CD4-positive, alpha-beta memory T cell (primary cell): ENCODE results near the gene EFCAB9. TPM values are rescaled to one million over a fixed set of nuclear protein-coding genes. Genes with fewer than 3 reads are reported as not detected.

Source experiments
- CTCF ChIA-PET: fragments of 350-600 bp; sonication (Branson Sonifier 250); formaldehyde crosslinking; loops from one replicate; lab custom pipeline; 2021; ENCODE audit warnings: inconsistent platforms; ENCODE audit not compliant: partially characterized antibody; lab: Charles Lee
- POLR2A ChIA-PET: fragments of 350-600 bp; sonication (Branson Sonifier 250); formaldehyde crosslinking; loops from one replicate; lab custom pipeline; 2021; ENCODE audit not compliant: partially characterized antibody; lab: Charles Lee
- DNase-seq, 5 donors: peaks; one replicate each; pipeline versions ENCODE4 v3.0.0 to v3.0.0-alpha.2; 2020 to 2022; ENCODE audit warnings: mixed read lengths in 1 of 5
- H3K27ac ChIP-seq: one replicate; pipeline ENCODE4 v1.7.0; 2013; ENCODE audit warnings: low read depth, low read length
- H3K27me3 ChIP-seq: 2 replicates; pipeline ENCODE4 v1.7.0; 2013; ENCODE audit warnings: mild to moderate bottlenecking, low read length, moderate library complexity; ENCODE audit not compliant: insufficient read depth
- H3K36me3 ChIP-seq: 2 replicates; pipeline ENCODE4 v1.7.0; 2013; ENCODE audit warnings: mild to moderate bottlenecking, low read length, moderate library complexity; ENCODE audit not compliant: insufficient read depth
- H3K4me1 ChIP-seq: 2 replicates; pipeline ENCODE4 v1.7.0; 2013; ENCODE audit warnings: mild to moderate bottlenecking, low read length, moderate library complexity; ENCODE audit not compliant: insufficient read depth
- H3K4me3 ChIP-seq, 2 donors: one replicate each; pipeline ENCODE4 v1.7.0; 2013; ENCODE audit warnings: low read length in 2 of 2, mild to moderate bottlenecking in 1 of 2
- H3K9me3 ChIP-seq, 2 donors: one replicate each; pipeline ENCODE4 v1.7.0; 2013; ENCODE audit warnings: low read length in 2 of 2, control low read depth in 1 of 2; ENCODE audit not compliant: control insufficient read depth in 1 of 2
- H3K27ac Mint-ChIP-seq, 7 donors: one replicate each; pipeline ENCODE4 v1.8.0; 2020 to 2021; ENCODE audit warnings: mixed read lengths in 7 of 7, mild to moderate bottlenecking in 6 of 7, inconsistent platforms in 3 of 7, moderate library complexity in 3 of 7
- H3K27me3 Mint-ChIP-seq, 2 donors: one replicate each; pipeline ENCODE4 v1.8.0; 2020 to 2021; ENCODE audit warnings: mixed read lengths in 2 of 2
- H3K36me3 Mint-ChIP-seq, 2 donors: one replicate each; pipeline ENCODE4 v1.8.0; 2020 to 2021; ENCODE audit warnings: mixed read lengths in 2 of 2, inconsistent platforms in 1 of 2, mild to moderate bottlenecking in 1 of 2
- H3K4me1 Mint-ChIP-seq, 4 donors: one replicate each; pipeline ENCODE4 v1.8.0; 2020 to 2021; ENCODE audit warnings: mixed read lengths in 4 of 4, mild to moderate bottlenecking in 1 of 4
- H3K4me3 Mint-ChIP-seq, 8 donors: one replicate each; pipeline ENCODE4 v1.8.0; 2020 to 2021; ENCODE audit warnings: mixed read lengths in 8 of 8, mild to moderate bottlenecking in 7 of 8, moderate library complexity in 6 of 8, inconsistent platforms in 3 of 8
- H3K9me3 Mint-ChIP-seq, 8 donors: one replicate each; pipeline ENCODE4 v1.8.0; 2020 to 2021; ENCODE audit warnings: mixed read lengths in 8 of 8, mild to moderate bottlenecking in 5 of 8, inconsistent platforms in 3 of 8, moderate library complexity in 1 of 8
- intact Hi-C: fragments of 100-400 bp; cut with micrococcal nuclease; formaldehyde crosslinking; loops from one replicate; pipeline ENCODE4 v1.15.1; 2023
- polyA plus RNA-seq, 2 donors: library from polyadenylated mRNA; unstranded; fragments of 300-500 nt; fragmentation: Illumina TruSeq; gene quantifications; one replicate each; pipeline ENCODE4 v1.2.3, GENCODE V29; 2021
- total RNA-seq, 2 experiments: library from RNA; stranded (reverse); gene quantifications; one replicate each; pipeline ENCODE4 v1.2.3, GENCODE V29; 2021

The EFCAB9 gene
- total and polyA plus RNA-seq, 4 experiments from 2014 or later = not detected

GRCh38 chr5:172185096-172185461, 8.9 kb upstream of the EFCAB9 start:
- Histone ChIP-seq H3K27ac (peak overlapping the region; percentile 94), H3K9me3 (no peaks in the 10 kb centered on the region), H3K36me3 (no peaks in the 10 kb centered on the region), H3K4me3 (peak overlapping the region; percentile 94 to 96), H3K4me1 (peaks cover 57% of the 10 kb centered on the region), H3K27me3 (no peaks in the 10 kb centered on the region)
- peaks cover 18 to 75% (median 39%) of the 10 kb centered on the region in 4 donors for H3K4me1 Mint-ChIP-seq
- DNase-seq = peak; percentile 38 to 67 (median 45)
- intact Hi-C loops = loop anchor here (5.0 kb wide), 2 partner anchors 587 to 798 kb away; partner anchors contain the start of genes DUSP1 and NPM1
- H3K4me3 Mint-ChIP-seq = peak overlapping the region; percentile 98 to 100 (median 99)
- POLR2A ChIA-PET = interaction anchor here (0.9 to 18.6 kb wide), 9 partner anchors 10 to 586 kb away, joined by 4 to 878 read pairs (median 25); partner anchors contain the start of gene FBXW11
- H3K27me3 Mint-ChIP-seq = no peaks in the 10 kb centered on the region
- H3K27ac Mint-ChIP-seq = peak overlapping the region; percentile 97 to 100 (median 99)
- H3K36me3 Mint-ChIP-seq = peaks cover 20 to 55% of the 10 kb centered on the region in 2 donors
- CTCF ChIA-PET = interaction anchor here (1.3 to 14.7 kb wide), 6 partner anchors 19 to 83 kb away, joined by 3 to 429 read pairs (median 106); no protein-coding TSS in a partner anchor
- no peaks in the 10 kb centered on the region for H3K9me3 Mint-ChIP-seq

DNA sequence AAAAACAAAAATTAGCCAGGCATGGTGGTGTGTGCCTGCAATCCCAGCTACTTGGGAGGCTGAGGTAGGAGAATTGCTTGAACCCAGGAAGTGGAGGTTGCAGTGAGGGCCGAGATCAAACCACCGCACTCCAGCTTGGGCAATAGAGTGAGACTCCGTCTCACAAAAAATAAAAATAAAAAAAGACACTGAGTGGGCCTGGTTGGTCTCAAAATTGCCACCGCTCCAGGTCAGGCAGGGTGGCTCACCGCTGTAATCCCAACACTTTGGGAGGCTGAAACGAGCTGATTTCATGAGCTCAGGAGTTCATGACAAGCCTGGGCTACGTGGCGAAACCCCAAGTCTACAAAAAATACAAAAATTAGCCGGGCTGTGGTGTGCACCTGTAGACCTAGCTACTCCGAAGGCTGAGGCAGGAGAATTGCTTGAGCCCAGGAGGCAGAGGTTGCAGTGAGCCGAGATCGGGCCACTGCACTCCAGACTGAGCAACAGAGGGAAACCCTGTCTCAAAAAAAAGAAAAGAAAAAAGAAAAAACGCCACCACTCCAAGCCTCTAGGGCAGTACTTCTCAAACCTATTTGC, 7.8 kb upstream of the EFCAB9 start:
- H3K36me3 Mint-ChIP-seq = peaks cover 15 to 50% of the 10 kb centered on the region in 2 donors
- POLR2A ChIA-PET = interaction anchor here (0.7 to 18.6 kb wide), 21 partner anchors 11 to 799 kb away, joined by 3 to 878 read pairs (median 7); partner anchors contain the start of genes DUSP1, FBXW11, NPM1 and UBTD2
- peak in 1 of 5 donors; percentile 46 for DNase-seq
- H3K27ac Mint-ChIP-seq = peak overlapping the region; percentile 97 to 100 (median 99)
- no peaks in the 10 kb centered on the region for H3K9me3 Mint-ChIP-seq
- Histone ChIP-seq H3K27ac (peak overlapping the region; percentile 94), H3K27me3 (no peaks in the 10 kb centered on the region), H3K9me3 (no peaks in the 10 kb centered on the region), H3K36me3 (no peaks in the 10 kb centered on the region), H3K4me3 (peak overlapping the region; percentile 94 to 96), H3K4me1 (peaks cover 45% of the 10 kb centered on the region)
- intact Hi-C loops = loop anchor here (2.0 to 5.0 kb wide), 3 partner anchors 35 to 799 kb away; partner anchors contain the start of genes DUSP1 and NPM1
- CTCF ChIA-PET = interaction anchor here (1.0 to 14.7 kb wide), 12 partner anchors 8 to 275 kb away, joined by 3 to 429 read pairs (median 6); partner anchors contain the start of gene UBTD2
- peak overlapping the region; percentile 98 to 100 (median 99) for H3K4me3 Mint-ChIP-seq
- peaks cover 12 to 64% (median 30%) of the 10 kb centered on the region in 4 donors for H3K4me1 Mint-ChIP-seq
- no peaks in the 10 kb centered on the region for H3K27me3 Mint-ChIP-seq

DNA sequence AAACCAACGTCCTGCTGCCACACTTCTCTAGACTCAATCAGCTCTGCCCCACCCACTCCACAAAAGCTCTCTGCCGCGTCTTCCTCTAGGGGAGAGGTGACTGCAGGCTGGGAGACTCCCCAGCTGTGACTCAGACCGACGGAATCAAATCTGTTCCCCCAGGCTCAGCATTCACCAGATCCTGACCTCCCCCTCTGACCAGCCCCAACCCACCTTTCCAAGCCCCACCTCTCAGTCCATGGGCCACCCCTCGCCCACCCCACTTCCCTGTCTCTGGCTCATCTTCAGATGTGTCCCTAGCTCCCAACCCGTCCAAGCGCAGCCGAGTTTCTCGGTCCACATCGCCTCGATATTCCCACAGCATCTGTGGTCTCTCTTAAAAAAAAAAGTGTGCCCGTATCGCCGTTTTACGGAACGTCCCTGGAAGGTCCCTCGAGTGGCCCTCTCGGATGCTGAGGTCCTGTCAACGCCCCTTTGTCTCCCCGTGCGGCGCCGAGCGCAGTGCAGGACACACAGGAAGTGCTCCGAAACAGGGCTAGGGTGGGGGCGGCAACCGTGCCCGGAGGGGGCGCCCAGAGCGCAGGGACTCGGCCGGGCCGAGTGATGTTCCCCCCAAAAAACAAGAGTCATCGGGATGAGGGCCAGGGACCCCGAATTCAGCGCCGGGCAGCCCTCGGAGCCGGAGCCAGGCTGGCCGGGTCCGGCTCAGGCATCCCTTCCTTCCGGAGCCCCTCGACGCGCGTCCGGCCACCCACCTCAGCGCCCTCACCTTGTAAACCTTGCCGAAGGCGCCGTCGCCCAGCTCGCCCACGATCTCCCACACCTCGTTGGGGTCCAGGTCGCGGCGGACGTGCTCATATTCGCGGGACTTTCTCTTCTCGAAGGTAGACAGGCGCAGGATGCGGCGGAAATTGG, 6.6 kb upstream of the EFCAB9 start:
- Histone ChIP-seq H3K36me3 (no peaks in the 10 kb centered on the region), H3K9me3 (no peaks in the 10 kb centered on the region), H3K4me3 (peak overlapping the region; percentile 94 to 96), H3K27ac (peak overlapping the region; percentile 94), H3K4me1 (peaks cover 34% of the 10 kb centered on the region), H3K27me3 (no peaks in the 10 kb centered on the region)
- H3K27me3 Mint-ChIP-seq = no peaks in the 10 kb centered on the region
- POLR2A ChIA-PET = interaction anchor here (0.7 to 18.6 kb wide), 25 partner anchors 12 to 800 kb away, joined by 3 to 878 read pairs (median 7); partner anchors contain the start of genes DUSP1, FBXW11, NPM1 and UBTD2
- H3K36me3 Mint-ChIP-seq = peaks cover 15 to 45% of the 10 kb centered on the region in 2 donors
- intact Hi-C loops = loop anchor here (1.0 to 5.0 kb wide), 12 partner anchors 8 to 800 kb away; partner anchors contain the start of genes DUSP1, FBXW11 and NPM1
- DNase-seq = peak; percentile 65 to 93 (median 69)
- peak overlapping the region; percentile 97 to 100 (median 99) for H3K27ac Mint-ChIP-seq
- peaks cover 12 to 55% (median 27%) of the 10 kb centered on the region in 4 donors for H3K4me1 Mint-ChIP-seq
- peak overlapping the region; percentile 98 to 100 (median 99) for H3K4me3 Mint-ChIP-seq
- H3K9me3 Mint-ChIP-seq = no peaks in the 10 kb centered on the region
- CTCF ChIA-PET = interaction anchor here (0.6 to 14.7 kb wide), 21 partner anchors 8 to 276 kb away, joined by 3 to 429 read pairs (median 12); partner anchors contain the start of genes FBXW11 and UBTD2

DNA sequence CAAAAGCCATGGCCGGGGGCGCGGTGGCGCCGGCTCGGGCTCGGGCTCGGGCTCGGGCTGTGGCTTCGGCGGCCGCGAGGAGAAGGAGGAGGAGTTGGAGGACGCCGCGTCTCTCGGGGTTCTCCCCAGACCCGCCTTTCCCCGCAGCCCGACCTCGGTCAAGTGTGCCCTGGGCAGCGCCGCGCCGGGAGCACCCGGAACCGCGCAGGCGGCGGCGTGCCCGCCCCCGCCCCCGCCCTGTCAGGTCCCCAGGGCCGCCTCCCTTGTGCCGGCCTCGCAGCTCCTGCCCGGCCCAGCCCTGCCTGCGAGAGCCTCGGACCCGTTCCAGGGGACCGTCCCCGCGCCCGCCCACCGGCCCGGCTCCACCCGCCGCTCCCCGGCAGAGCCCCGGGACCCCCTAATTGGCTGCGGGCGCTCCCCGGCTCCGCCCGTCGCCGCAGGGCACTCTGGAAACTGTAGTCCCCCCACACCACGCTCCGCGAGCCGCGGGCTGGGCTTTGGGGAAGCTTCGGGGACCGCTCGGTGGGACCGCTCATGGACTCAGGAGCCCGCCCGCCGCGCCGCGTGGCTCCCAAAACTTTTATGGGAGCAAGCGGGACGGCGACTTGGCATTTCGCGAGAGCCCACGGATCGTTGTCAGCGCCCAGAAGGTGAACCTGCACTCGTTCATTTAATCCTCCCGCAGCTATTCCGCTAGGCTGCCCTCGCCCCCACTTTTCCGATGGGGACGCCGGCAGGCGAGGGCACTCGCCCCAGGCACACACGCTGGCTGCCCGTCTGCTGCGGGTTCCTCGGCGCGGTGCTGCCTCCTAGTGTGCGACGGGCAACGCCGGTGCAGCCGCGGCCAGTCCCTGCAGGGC, 5.7 kb upstream of the EFCAB9 start, which contains the start of gene STK10:
TSS of gene STK10 (minus strand) at position 192 of the 860 bp plus-strand sequence. CDS start at position 10, 182 bp downstream.
- Histone ChIP-seq H3K4me1 (peaks cover 25% of the 10 kb centered on the region), H3K4me3 (peak within 1 kb of the TSS; percentile 94 to 96), H3K27me3 (no peaks in the 10 kb centered on the region), H3K9me3 (no peaks in the 10 kb centered on the region), H3K27ac (peak within 1 kb of the TSS; percentile 94), H3K36me3 (no peaks in the 10 kb centered on the region)
- POLR2A ChIA-PET = interaction anchor here (0.7 to 18.6 kb wide), 23 partner anchors 13 to 1067 kb away, joined by 3 to 878 read pairs (median 6); partner anchors contain the start of genes FBXW11 and UBTD2
- intact Hi-C loops = loop anchor here (1.0 to 5.0 kb wide), 10 partner anchors 13 to 801 kb away; partner anchors contain the start of genes DUSP1, FBXW11 and NPM1
- peak within 1 kb of the TSS; percentile 98 to 100 (median 99) for H3K4me3 Mint-ChIP-seq
- H3K27ac Mint-ChIP-seq = peak within 1 kb of the TSS; percentile 97 to 100 (median 99)
- DNase-seq = peak; percentile 89 to 92 (median 92)
- CTCF ChIA-PET = interaction anchor here (0.6 to 14.7 kb wide), 43 partner anchors 9 to 282 kb away, joined by 3 to 429 read pairs (median 6); partner anchors contain the start of genes FBXW11 and UBTD2
- H3K4me1 Mint-ChIP-seq = peaks cover 8 to 46% (median 21%) of the 10 kb centered on the region in 4 donors
- no peaks in the 10 kb centered on the region for H3K27me3 Mint-ChIP-seq
- peaks cover 11 to 41% of the 10 kb centered on the region in 2 donors for H3K36me3 Mint-ChIP-seq
- H3K9me3 Mint-ChIP-seq = no peaks in the 10 kb centered on the region

DNA sequence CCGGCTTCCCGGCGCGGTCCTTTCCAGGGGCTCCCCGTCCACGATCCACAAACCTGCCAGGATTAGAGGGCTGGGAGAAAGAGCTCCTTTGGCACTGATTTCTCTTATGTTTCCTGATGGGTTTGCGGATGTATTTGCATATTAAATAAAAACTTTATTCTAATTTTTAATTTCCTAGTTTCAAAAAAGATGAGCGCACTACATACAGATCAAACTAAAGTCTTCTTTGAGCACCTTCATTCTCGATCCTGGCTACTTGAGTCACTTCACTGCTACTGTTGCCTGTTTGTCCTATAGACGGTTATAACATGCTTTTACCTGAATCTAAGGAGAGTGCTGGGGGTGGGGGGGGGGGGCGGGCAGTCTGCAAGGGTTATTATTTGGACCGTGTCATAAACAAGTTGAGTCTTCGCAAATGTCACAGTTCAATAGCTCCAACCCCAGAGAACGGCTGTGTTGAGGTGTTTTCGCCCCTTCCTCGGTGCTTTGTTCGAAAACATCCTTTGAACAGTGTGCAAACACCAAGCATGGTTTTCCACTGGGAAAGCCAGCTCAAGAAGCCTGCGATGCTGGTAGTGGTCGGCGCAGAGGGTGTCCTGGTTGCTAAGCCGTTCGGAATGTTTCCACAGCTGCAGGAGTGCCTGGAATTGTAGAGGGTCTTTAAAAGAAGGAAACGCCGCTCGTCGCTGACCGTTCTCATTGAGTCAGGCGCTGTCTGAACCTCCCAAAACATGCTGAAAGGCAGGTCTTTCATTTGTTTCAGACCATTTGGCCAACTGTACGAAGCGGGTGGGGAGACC, 4.9 kb upstream of the EFCAB9 start:
- H3K4me3 Mint-ChIP-seq = peak overlapping the region in 3 of 8 donors; percentile 83 to 85 (median 83)
- H3K4me1 Mint-ChIP-seq = peaks cover 8 to 37% (median 15%) of the 10 kb centered on the region in 4 donors
- Histone ChIP-seq H3K9me3 (no peaks in the 10 kb centered on the region), H3K4me1 (peaks cover 17% of the 10 kb centered on the region), H3K4me3 (no peak overlapping the region), H3K27me3 (no peaks in the 10 kb centered on the region), H3K27ac (peak overlapping the region; percentile 94), H3K36me3 (no peaks in the 10 kb centered on the region)
- no peak for DNase-seq
- intact Hi-C loops = loop anchor here (1.0 to 5.0 kb wide), 10 partner anchors 14 to 802 kb away; partner anchors contain the start of genes DUSP1, FBXW11 and NPM1
- no peaks in the 10 kb centered on the region for H3K9me3 Mint-ChIP-seq
- CTCF ChIA-PET = interaction anchor here (0.6 to 14.7 kb wide), 41 partner anchors 9 to 283 kb away, joined by 3 to 429 read pairs (median 6); partner anchors contain the start of genes FBXW11 and UBTD2
- peak overlapping the region in 3 of 7 donors; percentile 69 to 99 (median 81) for H3K27ac Mint-ChIP-seq
- H3K27me3 Mint-ChIP-seq = no peaks in the 10 kb centered on the region
- H3K36me3 Mint-ChIP-seq = peaks cover 9 to 34% of the 10 kb centered on the region in 2 donors
- POLR2A ChIA-PET = interaction anchor here (0.8 to 18.6 kb wide), 17 partner anchors 14 to 182 kb away, joined by 3 to 878 read pairs (median 7); partner anchors contain the start of gene FBXW11
